LNCAP (cell line): ENCODE data around the gene MYD88.

Source experiments
- TF ChIP-seq, protein P1 (sequence below): fragments of 450-650 bp; IDR thresholded peaks from 2 replicates; pipeline ENCODE4 v1.5.1; 2017; ENCODE audit warnings: mild to moderate bottlenecking

Gene MYD88

DNA sequence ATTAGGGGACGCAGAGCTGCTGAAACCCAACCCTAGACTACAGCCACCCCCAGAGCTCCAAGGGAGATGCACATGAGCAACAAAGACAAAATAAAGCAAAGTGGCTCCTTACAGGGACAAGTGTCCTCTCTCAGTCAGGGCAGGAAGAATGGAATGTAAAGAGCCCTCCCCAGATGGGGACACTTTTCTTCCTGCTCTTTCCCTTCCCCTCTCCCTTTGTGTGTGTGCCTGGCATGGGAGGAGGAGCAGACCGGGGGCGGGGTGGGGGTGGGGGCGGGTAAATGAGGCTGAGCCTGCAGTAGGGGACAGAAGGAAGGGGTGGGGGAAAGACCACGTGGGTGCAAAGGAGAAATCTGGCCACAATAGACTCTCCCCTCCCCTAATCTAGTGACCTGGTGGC lies 38.9 kb upstream of the MYD88 start:
- TF ChIP-seq, protein P1, sequence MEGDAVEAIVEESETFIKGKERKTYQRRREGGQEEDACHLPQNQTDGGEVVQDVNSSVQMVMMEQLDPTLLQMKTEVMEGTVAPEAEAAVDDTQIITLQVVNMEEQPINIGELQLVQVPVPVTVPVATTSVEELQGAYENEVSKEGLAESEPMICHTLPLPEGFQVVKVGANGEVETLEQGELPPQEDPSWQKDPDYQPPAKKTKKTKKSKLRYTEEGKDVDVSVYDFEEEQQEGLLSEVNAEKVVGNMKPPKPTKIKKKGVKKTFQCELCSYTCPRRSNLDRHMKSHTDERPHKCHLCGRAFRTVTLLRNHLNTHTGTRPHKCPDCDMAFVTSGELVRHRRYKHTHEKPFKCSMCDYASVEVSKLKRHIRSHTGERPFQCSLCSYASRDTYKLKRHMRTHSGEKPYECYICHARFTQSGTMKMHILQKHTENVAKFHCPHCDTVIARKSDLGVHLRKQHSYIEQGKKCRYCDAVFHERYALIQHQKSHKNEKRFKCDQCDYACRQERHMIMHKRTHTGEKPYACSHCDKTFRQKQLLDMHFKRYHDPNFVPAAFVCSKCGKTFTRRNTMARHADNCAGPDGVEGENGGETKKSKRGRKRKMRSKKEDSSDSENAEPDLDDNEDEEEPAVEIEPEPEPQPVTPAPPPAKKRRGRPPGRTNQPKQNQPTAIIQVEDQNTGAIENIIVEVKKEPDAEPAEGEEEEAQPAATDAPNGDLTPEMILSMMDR, result no peak

DNA sequence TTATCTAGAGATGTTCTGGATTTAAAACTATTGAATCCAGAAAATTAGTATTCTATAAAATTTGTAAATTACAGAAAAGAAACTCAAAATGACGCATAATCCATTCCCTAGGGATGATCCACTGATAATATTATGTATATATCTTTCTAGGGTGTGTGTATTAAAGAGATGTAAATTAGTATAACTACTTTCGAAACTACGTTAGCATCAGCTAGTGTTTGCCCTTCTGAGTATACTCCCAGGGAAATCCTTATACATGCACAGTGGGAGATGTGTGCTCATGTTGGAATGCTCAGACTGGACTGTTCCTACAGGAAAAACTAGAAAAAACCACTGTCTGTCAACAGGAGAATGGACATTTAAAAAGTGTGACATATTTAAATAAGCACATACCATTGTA lies 38.0 kb upstream of the MYD88 start:
- TF ChIP-seq, protein P1, result no peak

DNA sequence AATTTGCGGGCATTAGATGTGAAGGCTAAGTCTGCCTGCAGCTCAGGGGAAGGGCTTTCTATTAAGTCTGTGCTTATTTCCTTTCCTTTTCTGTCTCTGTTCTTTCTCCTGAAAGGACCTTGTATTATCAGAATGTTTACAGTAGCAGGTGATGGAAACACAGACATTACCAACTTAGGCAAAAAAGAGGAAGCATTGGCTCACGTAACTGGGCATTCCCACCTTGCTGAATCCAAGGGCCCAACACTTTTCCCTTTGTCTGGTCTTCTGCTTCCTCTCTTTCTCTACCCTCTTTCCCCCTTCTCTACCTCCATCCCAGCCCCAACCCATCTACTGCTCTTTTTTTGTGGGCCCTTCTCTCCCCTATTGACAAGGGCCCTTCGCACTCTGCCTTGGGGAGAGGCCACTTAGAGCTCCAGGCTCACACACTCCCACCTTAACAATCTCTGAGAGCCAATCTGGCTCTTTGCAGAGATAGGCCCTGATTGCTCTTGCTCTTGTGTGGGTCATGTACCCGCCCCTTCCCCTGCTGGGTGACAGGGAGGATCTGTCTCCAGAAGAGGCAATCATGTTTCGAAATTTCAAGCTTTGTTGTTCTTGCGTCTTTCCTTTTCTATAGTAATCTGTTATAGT lies 36.5 kb upstream of the MYD88 start:
- TF ChIP-seq, protein P1, result no peak

DNA sequence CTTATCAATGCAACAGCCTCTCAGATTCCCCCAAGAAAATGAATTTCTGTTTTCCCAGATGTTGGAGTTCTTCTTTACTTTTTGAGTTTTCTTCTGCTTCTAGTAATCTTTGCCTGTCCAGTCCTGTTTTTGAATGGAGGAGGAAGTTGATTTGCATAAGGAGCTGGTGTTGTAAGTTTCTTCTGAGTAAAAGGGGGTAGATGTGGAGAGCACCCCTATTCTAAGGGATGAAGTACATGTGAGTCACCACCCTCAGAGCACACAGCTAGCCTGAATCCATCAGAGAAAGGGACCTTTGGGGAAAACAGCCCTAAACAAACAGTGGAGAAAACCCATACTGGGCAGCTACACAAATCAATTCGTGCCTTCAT lies 36.0 kb upstream of the MYD88 start:
- TF ChIP-seq, protein P1, result no peak

DNA sequence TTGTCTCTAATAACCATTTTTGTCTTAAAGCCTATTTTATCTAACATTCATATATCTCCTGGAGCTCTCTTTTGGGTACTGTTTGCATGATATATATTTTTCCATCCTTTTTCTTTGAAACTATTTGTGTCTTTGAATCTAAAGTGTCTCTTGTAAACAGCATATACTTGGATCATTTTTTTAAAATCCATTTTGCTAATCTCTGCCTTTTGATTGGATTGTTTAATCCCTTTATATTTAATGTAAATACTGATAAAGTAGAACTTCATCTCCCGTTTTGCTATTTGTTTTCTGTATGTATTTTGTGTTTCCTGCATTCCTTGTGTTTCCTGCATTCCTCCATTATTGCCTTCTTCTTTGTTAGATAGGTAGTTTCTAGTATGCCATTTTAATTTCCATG lies 32.9 kb upstream of the MYD88 start:
- TF ChIP-seq, protein P1, result no peak

DNA sequence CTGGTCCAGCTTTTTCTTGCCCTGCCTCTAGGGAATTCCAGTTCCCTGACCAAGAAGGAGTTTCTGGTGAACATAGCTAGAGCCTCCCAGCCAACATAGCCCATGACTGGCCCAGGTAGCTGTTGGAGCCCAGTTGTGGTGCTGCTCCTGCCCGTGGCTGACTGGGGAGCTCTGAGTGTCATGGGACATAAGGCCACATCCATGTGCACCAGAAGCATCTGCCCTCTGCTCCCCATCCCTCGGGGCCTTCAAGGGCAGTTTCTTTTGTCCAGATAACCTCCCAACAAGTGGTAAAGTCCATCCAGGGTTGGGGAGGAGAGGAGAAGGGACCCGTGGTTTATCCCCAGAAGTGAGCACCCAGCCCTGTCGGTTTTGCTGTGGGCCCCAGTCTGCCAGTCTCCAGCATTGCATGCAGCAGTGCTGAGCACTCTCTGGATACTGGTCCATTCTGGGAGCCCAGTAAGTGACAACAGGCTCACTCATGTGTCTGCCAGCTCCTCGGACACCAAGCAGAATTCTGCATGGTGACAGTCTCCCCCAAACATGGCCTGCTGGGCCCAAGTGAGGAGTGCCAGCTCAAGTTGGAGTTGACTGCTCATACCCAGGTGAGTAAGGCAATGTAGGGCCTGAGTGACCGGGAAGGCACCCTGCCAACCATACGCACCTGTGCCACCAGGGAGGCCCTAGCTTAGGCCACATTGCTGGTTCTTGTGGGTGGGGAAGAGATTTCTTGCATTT lies 30.4 kb upstream of the MYD88 start:
- TF ChIP-seq, protein P1, result no peak

DNA sequence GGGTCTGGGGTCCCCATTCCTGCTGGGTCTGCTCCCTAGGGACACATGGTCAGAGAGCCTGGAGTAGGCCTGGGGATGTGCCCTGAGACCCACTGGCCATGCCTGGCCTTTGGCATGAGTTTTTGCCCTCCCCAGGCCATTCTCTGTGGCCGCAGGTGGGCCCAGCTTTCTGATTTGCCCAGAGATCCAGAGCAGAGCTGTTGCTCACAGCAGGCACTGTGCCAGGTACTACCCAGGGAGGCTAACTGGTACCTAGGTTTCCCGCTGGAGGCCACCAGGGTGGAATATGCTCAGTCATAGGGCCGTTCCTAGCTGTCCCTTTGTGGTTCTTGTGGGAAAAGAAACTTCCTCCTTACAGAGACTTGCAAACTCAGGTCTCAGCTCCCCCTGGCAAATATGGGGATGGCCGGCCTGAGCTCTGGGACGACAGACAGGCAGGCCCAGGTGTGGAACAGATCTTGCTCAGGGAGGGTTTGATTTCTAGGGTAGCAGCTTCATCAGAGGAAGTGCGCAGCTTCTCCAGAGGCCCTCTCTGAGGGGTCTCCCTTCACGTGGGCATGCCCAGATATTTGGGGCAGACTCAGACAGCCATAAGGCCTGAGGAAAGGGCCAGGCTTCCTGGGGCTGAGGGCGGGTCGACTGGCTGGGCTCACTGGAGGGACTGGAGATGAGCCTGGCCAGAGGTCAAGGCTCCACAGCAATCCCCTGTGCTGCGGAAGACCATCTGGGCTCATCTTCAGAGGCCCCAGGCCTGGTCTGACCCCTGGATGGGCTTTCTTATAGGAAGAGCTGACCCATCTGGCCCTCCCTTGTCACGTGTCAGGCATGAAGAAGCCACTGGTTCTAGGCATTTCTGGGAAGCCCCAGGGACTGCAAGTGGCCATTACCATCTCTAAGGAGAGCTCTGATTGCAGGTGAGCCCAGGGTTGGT lies 29.5 kb upstream of the MYD88 start:
- TF ChIP-seq, protein P1, result no peak
